ENCODE measurements around the gene RNF222. TPM values are rescaled to one million over a fixed set of nuclear protein-coding genes. Genes with fewer than 3 reads are reported as not detected.
A peak's percentile ranks its signal among the peaks of the same experiment; 100 is the strongest.

Gene RNF222
- total and polyA plus RNA-seq, 10 of the 15 experiments (the other 5 are each of a cell fraction or from before 2014, with no cell fraction given), result not detected

DNA sequence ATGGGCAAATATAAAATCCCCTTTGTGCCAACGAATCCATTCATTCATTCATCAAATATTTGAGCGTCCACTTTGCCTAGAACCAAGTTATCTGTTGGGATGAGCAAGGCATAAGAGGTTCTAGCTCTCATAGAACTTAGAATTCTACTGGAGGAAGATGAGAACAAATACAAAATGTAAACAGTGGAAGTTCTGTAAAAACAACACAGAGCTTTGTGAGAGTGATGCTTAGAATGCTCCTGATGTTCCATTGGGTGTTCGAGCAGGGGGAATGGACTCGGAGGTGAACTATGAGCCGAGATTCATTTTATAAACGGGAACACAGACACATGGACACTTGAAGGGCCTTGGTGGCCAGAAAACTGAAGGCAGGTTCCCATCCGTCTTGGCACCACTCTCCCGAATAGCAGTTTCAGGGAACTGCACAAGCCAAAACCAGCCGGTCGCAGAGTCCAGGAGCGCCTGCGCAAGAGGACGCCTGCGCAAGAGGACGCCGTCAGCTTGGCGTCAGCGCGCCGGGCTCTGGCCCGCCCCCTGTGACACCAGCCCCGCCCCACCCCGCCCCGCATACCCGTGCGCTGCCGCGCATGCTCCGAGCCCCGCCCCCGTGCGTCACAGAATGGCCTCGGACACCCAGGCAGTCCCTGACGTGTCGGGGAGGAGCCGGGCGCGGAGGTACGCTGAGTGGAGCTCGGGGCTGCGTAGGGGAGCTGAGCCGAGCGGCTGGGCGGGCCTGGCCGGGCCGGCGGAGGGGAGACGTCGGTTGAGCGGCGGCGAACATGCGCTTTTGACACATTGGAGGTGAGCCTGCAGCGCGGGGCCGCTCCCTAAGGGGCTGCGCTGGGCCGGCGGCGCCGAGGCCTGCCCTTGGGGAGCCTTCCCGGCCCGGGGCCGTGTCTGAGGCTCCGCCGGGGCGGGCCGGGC lies 37.9 kb upstream of the RNF222 start, which contains the start of gene NDEL1 (continued):
- TF ChIP-seq, protein P1, sequence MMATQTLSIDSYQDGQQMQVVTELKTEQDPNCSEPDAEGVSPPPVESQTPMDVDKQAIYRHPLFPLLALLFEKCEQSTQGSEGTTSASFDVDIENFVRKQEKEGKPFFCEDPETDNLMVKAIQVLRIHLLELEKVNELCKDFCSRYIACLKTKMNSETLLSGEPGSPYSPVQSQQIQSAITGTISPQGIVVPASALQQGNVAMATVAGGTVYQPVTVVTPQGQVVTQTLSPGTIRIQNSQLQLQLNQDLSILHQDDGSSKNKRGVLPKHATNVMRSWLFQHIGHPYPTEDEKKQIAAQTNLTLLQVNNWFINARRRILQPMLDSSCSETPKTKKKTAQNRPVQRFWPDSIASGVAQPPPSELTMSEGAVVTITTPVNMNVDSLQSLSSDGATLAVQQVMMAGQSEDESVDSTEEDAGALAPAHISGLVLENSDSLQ (IDR thresholded peaks at IDR 0.05), result peak; percentile 61; the same call in 1 of the 2 replicates

DNA sequence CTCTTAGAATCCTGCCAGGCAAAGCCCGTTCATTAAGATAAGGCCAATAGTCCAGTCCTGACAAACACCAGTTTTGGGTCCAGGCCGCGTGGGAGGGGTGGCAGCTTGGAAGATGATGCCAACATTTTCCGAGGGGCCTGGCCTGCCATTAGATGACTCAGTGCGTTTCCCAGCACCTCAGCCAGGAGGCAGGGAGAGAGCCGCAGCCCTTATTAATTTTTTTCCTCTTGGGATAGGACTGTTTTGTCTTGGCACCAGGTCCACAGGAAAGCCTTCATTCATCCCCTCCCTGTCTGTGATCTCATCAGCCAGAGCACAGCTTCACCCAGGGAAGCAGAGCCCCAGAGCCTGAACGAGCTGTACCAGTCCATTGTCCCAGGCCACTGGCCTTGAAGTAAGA lies 33.3 kb upstream of the RNF222 start:
- Histone ChIP-seq H3K4me1 (ENCODE audit: control insufficient read depth, insufficient read depth, low read length) (no peaks in the 10 kb centered on the region), H3K27me3 (replicated peaks in 1 of 2; ENCODE audit: control insufficient read depth in 2 of 2, insufficient read depth in 2 of 2, low read length in 1 of 2) (peaks cover 0 to 2% of the 10 kb centered on the region in 2 experiments; a peak in 2 of 4 replicates), H2AFZ (ENCODE audit: control insufficient read depth, low read depth, low read length) (no peak overlapping the region), H3K9me3 (replicated peaks; ENCODE audit: control insufficient read depth, insufficient read depth, low read length) (no peaks in the 10 kb centered on the region), H4K20me1 (ENCODE audit: control insufficient read depth, insufficient read depth) (no peaks in the 10 kb centered on the region), H3K4me2 (ENCODE audit: control insufficient read depth, insufficient read depth) (no peak overlapping the region), H3K4me3 (no peak overlapping the region), H3K27ac (ENCODE audit: control insufficient read depth, insufficient read depth) (no peak overlapping the region), H3K9ac (ENCODE audit: control insufficient read depth, insufficient read depth, low read length) (no peak overlapping the region), H3K79me2 (ENCODE audit: control insufficient read depth, insufficient read depth, low read length) (peaks cover 2% of the 10 kb centered on the region), H3K36me3 (ENCODE audit: control insufficient read depth in 2 of 2, insufficient read depth in 2 of 2, low read length in 1 of 2) (no peaks in the 10 kb centered on the region)
- FAIRE-seq, result no peak
- in situ Hi-C loops (cut with MboI) (no loop called here), intact Hi-C loops (cut with micrococcal nuclease; ENCODE audit: unreplicated experiment) (no loop called here)
- ATAC-seq, result no peak
- BruUV-seq (replicated peaks), result no TSS peak
- 39% methylated on average over 7 of the region's 7 CpGs for WGBS (ENCODE audit: insufficient coverage, insufficient replicate concordance, low lambda C conversion rate, missing lambda C conversion rate)
- ChIA-PET CTCF (no interaction called here), RAD21 (ENCODE audit: unreplicated experiment) (no interaction called here), POLR2A (interaction anchor here (1.3 kb wide), 1 partner anchor 11 kb away, joined by 3 read pairs; no protein-coding TSS in a partner anchor), SMC1A (ENCODE audit: uncharacterized antibody, unreplicated experiment) (no interaction called here)
- no peak for DNase-seq (ENCODE audit: low read depth, low spot score)
- TF ChIP-seq, protein P2, sequence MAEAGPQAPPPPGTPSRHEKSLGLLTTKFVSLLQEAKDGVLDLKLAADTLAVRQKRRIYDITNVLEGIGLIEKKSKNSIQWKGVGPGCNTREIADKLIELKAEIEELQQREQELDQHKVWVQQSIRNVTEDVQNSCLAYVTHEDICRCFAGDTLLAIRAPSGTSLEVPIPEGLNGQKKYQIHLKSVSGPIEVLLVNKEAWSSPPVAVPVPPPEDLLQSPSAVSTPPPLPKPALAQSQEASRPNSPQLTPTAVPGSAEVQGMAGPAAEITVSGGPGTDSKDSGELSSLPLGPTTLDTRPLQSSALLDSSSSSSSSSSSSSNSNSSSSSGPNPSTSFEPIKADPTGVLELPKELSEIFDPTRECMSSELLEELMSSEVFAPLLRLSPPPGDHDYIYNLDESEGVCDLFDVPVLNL (IDR thresholded peaks at IDR 0.05; ENCODE audit: low read depth, low read length), result no peak
- TF ChIP-seq, protein P3, sequence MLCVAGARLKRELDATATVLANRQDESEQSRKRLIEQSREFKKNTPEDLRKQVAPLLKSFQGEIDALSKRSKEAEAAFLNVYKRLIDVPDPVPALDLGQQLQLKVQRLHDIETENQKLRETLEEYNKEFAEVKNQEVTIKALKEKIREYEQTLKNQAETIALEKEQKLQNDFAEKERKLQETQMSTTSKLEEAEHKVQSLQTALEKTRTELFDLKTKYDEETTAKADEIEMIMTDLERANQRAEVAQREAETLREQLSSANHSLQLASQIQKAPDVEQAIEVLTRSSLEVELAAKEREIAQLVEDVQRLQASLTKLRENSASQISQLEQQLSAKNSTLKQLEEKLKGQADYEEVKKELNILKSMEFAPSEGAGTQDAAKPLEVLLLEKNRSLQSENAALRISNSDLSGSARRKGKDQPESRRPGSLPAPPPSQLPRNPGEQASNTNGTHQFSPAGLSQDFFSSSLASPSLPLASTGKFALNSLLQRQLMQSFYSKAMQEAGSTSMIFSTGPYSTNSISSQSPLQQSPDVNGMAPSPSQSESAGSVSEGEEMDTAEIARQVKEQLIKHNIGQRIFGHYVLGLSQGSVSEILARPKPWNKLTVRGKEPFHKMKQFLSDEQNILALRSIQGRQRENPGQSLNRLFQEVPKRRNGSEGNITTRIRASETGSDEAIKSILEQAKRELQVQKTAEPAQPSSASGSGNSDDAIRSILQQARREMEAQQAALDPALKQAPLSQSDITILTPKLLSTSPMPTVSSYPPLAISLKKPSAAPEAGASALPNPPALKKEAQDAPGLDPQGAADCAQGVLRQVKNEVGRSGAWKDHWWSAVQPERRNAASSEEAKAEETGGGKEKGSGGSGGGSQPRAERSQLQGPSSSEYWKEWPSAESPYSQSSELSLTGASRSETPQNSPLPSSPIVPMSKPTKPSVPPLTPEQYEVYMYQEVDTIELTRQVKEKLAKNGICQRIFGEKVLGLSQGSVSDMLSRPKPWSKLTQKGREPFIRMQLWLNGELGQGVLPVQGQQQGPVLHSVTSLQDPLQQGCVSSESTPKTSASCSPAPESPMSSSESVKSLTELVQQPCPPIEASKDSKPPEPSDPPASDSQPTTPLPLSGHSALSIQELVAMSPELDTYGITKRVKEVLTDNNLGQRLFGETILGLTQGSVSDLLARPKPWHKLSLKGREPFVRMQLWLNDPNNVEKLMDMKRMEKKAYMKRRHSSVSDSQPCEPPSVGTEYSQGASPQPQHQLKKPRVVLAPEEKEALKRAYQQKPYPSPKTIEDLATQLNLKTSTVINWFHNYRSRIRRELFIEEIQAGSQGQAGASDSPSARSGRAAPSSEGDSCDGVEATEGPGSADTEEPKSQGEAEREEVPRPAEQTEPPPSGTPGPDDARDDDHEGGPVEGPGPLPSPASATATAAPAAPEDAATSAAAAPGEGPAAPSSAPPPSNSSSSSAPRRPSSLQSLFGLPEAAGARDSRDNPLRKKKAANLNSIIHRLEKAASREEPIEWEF (IDR thresholded peaks at IDR 0.05; ENCODE audit: insufficient replicate concordance, low read depth, low read length), result no peak
- TF ChIP-seq NRF1 (conservative IDR thresholded peaks at IDR 0.05; ENCODE audit: low read depth, low read length), result no peak
- no peak for TF ChIP-seq SIX5 (IDR thresholded peaks at IDR 0.05; ENCODE audit: low read depth, low read length, severe bottlenecking)
- no peak for TF ChIP-seq KAT2A (conservative IDR thresholded peaks at IDR 0.05; ENCODE audit: control insufficient read depth, low read depth, low read length)
- TF ChIP-seq, protein P4, sequence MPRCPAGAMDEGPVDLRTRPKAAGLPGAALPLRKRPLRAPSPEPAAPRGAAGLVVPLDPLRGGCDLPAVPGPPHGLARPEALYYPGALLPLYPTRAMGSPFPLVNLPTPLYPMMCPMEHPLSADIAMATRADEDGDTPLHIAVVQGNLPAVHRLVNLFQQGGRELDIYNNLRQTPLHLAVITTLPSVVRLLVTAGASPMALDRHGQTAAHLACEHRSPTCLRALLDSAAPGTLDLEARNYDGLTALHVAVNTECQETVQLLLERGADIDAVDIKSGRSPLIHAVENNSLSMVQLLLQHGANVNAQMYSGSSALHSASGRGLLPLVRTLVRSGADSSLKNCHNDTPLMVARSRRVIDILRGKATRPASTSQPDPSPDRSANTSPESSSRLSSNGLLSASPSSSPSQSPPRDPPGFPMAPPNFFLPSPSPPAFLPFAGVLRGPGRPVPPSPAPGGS (IDR thresholded peaks at IDR 0.05; ENCODE audit: borderline replicate concordance, insufficient read depth, low read depth, low read length, poor library complexity, severe bottlenecking), result no peak
- TF ChIP-seq, protein P5, sequence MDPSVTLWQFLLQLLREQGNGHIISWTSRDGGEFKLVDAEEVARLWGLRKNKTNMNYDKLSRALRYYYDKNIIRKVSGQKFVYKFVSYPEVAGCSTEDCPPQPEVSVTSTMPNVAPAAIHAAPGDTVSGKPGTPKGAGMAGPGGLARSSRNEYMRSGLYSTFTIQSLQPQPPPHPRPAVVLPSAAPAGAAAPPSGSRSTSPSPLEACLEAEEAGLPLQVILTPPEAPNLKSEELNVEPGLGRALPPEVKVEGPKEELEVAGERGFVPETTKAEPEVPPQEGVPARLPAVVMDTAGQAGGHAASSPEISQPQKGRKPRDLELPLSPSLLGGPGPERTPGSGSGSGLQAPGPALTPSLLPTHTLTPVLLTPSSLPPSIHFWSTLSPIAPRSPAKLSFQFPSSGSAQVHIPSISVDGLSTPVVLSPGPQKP (IDR thresholded peaks at IDR 0.05; ENCODE audit: low read depth, low read length), result no peak
- TF ChIP-seq NR2C2 (IDR thresholded peaks at IDR 0.05; ENCODE audit: borderline replicate concordance, control insufficient read depth, insufficient read length, low read depth), result no peak
- no peak for TF ChIP-seq CREM (IDR thresholded peaks at IDR 0.05; ENCODE audit: low read depth)
